Activated CD4-positive, CD25-positive, alpha-beta regulatory T cell treated with anti-CD3 and anti-CD28 coated beads, Interleukin-2, amount 50 U/mL, for 72 hours (primary cell): ENCODE measurements around the gene TSPAN3.
A peak's percentile ranks its signal among the peaks of the same experiment; 100 is the strongest.

Experiments used
- DNase-seq: peaks from one replicate; pipeline ENCODE4 v3.0.0; 2021

The TSPAN3 gene

DNA sequence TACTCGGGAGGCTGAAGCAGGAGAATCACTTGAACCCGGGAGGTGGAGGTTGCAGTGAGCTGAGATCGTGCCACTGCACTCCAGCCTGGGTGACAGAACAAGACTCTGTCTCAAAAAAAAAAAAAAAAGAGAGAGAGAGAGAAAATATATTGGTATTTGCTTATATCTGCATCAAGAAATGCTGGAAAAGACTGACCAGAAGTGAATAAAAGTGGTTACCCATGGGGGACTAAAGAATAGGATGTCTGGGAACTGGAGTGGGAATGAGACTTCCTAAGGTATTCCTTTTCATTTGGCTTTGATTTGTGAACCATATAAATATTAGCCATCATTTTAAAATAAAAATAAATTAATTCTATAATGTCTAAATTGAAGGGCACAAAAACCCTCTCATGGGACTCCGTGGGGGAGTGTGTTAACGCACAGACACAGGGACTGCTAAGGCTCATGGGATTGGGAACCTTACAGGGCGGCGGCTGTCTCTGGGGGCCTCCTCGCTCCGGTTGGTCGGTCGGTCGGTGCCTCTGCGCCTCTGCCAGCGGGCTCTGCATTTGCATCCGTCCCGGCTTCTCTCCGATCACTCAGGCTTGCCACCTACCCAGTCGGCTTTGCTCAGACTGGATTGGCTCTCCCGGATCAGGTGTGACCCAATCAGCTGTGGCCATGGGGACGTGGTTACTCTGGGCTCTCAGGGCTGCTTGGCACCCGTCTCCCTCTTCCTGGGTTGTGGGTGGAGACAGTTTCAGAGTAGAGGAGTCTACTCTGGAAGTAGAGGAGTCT, 12.7 kb upstream of the TSPAN3 start:
- peak; percentile 50 for DNase-seq

DNA sequence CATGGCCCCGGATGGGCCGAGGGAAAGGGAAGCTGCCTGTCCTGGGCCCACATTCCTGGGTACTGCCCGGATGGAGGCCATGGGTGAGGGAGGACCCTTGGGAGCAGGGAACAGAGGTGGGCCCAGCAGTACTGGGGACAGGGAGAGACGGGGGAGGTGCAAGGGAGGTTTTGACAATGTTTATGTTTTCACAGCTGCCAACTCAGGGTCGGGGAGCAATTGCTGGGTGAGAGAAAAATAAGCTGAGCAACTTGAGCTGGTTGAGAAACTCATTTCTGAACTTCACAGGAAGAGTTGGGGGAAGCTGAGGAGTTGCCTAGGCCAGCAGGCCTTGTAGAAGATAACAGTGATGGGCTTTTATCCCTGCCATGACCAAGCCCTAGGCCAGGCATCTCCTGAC, 11.1 kb upstream of the TSPAN3 start:
- no peak for DNase-seq

DNA sequence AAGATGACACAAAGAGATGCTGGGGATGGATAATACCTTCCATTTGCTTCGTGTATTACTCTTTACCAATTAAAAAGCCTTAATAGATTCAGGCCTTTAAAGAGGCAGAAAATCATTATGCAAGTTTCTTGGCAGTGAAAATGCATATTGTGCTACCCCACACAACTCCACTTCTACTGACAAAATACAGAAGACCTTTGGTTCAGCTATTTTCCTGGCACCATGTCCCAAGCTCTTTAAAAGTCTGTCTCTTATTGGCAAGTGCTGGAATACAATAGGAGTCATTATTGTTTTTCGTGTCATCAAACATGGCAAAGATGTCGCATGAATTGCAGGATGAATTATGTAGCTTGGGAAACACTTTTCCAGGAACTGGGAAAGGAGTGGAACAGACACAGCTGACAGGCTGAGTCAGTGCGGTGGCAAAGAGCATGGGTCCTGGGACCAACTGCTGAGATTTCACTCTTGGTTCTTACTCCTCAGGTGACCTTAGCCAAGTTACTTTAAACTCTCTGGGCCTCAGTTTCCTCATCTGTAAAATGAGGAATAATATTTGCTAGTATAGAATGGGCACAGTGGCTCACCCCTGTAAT, 5.5 kb upstream of the TSPAN3 start:
- DNase-seq = no peak

DNA sequence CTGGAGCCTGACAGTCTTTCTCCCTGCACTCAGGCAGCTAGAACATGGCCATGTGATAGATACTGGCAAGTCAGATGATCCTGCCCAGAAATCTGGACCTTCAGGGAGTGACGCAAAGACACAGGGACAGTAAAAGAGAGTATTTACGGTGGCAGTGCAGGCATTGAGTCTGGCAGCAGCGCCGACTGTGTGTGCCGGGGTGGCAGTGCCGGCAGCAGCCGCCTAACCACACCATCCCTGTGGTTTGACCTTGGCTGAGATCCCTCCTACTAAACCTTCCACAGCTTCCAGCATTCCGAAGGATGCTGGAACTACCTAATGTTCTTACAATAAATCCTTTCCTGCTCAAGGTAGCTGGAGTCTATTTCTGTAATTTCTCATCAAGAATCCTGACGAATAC, 4.6 kb upstream of the TSPAN3 start:
- no peak for DNase-seq

DNA sequence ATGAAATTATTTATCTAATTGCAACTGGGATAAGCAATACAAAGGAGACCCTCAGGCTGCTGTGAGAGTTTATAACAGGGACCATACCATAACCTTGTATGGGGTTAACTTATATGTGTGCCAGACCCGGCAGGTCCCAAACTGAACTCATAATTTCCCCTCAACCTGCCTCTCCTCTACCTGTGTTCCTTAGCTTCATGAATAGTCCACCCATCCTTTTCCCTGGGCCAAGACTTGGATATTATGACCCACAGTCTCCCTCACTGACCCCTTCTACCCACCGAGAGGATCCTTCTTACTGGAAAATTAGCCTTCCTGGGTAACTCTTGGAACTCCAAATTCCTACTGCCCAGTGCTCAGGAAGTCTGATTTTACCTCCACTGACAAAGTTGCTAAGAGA, 3.4 kb upstream of the TSPAN3 start:
- DNase-seq = no peak

DNA sequence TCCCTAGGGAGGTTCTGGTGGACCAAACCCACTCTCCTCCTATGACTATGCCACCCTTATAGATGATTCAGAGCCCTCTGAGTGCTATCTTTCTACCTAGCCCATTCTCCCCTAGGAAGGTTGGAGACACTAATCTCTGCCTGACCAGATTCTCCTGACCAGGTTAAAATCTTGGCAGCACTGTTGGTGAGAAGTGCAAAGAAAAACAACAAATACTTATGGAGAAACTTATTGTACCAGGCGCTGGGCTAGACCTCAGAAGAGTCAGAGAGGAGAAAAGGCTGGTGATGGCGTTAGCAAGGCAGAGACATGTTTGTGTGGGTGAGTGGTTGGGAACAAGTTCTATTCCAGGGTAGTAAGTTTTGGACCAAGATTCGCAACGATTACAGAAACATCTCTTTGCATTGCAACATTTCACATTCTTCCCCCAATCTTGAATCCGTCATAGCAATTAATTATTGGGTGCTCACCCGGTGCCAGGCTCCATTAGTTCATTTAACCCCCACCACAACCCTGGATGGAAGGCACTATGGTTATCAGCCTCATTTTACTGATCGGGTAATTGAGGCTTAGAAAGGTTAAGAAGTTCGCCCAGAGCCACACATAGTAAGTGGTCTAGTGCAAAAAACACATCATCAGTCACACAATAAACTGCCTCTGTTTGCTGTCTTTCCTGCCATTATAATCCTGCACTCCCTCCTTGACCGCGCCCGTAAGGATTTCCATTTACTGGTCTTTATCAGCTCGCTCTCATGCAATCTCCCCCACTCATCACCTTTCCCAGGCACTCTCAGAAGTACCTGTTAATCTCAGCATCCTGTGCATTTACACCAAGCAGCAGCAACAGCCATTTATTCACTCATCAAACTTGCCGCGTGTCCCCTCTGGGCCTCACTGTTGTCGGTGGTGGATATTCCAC, 655 bp upstream of the TSPAN3 start:
- no peak for DNase-seq

DNA sequence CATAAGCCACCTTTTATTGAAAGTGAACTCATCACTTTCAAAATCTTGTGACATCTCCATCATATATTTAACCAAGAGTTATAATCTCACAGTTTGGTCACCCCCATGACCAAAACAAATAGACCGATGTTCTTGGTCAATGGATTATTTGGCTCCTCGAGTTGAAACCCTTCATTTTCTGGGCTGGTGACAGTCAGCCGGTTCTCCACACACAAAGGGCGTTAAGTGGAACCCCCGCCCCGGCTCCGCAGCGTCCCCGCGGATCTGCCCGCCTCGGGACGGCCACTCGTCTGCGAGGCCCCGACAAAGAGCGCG, 772 bp downstream of the TSPAN3 start:
- no peak for DNase-seq

DNA sequence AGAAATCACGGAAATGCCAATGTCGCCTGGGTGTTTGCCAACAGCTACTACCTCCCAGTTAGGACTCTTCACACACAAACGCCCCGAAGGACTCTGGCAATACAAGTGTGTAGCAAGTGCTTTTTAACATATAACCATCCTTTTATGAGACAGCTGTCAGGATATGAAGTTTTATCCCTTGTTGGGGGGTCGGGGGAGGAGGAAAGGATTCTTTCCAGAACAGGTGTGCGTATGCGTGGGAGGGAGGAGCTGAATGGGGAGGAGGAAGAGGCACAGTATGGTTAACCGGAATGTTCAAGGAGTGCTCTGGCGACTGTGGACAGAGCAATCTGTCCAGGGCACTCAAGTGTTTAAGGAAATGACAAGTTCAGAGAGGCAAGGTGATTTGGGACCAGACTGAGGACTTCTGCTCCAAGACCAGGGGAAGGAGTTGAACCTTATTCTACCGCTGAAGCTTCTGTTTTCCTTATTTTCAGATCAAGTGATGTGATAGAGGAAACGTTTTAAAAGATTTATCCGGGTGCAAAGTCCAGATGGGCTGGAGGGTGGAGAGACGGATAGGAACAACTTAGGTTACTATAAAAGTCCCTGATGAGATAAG, 1.3 kb downstream of the TSPAN3 start:
- no peak for DNase-seq

DNA sequence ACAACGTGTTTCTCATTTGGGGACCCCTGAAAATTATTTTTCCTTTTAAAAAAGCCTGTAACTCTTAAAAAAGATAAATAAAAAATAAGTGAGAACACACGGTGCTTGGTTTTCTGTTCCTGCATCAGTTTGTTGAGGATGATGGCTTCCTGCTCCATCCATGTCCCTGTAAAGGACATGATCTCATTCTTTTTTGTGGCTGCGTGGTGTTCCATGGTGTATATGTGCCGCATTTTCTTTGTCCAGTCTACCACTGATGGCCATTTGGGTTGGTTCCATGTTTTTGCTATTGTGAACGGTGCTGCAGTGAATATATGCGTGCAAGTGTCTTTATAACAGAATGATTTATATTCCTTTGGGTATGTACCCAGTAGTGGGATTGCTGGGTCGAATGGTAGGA, 2.3 kb downstream of the TSPAN3 start:
- no peak for DNase-seq

DNA sequence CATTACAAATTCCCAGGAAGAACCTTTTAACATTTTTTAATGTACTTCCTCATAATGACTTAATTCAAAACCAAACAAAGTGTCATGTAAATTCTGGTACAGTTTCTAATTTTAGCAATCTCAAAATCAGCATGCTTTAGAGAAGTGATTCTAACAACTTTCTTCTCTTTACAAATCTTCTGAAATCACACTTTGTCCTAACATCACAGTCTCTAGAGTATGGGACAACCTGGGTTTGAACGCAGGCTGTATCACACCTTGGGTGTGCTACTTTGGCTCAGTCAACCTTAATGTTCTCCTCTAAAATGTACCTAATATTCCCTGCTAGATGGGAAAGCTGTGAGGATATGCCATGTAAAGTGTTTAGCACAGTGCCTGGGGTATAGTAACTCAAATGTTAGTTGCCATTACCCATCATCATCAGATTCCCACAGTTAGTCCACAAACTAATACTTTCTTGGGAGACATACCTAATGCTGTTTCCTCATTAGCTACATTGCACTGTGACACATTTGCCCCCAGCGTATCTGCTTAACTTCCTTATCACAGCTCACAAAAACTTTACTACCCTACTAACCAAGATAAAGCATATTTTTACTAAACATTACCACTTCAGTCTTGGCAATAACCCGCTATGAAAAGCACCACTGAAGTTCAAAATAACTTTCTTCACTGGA, 3.1 kb downstream of the TSPAN3 start:
- no peak for DNase-seq

DNA sequence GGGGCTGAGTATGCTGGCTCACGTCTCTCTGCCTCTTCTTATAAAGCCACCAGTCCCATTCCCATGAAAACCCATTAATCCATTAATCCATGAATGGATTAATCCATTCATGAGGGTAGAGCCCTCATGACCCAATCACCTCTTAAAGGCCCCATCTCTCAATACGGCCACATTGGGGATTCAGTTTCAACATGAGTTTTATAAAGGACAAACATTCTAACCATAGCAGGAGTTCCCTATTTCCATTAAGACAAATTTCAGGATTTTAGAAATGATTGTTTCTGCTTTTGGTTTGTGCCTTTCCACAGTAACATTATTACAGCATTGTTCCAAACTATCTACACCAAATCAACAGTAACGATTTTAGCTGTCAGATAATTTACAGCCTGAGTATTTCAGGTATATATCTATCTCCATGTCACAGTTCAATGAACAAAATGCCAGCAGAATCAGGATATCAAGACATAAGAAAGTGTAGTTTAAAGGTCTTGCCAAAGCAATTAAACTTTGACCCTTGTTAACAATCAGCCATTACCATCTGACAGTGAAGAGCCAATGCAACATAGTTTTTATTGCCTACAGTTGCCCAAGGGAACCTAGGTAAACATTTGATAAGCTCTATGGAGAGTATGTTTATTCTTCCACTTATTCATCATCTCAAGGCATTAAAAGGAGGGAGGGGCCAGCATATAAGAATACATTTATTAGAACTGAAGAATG, 3.8 kb downstream of the TSPAN3 start:
- no peak for DNase-seq

DNA sequence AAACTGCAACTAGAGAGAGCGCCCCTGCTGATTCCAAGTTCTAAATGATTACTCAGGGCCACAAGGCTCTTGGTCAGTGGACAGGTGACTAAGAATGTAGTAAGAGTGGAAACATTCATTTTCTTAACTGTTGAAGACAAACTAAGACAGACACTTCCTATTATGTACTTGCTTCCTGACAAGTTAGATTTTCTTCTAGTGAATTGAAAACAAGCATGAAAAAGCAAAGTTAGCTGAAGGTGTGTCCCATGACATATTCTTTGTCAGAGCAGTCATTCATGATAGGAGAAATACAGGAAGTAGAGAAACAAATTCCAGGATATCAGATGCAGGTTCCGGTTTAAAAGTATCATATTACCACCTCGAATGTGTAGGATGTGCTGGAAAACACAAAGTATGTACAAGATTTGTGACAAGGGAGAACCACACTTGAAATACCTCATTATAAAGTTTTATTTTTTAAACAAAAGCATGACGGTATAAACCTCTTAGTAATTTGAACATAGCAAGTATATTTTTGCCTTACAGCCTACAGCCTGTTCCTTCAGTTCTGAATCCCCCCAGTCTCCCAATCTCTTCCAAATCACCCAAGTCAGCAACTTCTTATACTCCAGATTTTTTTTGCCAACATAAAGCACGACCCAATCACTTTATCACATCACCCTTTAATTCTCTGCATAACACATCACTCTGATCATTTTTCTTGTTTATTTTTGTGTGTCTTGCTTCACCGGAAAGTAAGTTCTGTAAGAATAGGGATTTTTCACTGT, 6.2 kb downstream of the TSPAN3 start:
- no peak for DNase-seq

DNA sequence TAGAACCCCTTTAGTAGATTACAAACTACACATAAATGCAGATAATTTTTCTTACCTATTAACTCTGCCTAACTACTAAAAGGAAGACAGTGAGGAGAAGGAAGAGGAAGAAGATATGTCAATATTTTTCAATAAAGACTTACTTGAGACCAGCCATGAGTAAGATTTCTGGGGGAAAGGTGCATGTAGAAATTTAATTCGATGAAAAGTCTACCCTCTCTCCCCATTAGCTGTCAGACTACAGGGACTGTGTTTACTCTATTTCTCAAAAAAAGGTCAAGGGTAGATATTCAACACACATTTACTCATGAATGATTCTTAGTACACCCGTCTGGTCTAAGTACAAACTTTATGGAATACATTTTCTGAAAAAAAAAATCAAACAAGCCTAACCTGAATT, 6.8 kb downstream of the TSPAN3 start:
- no peak for DNase-seq

DNA sequence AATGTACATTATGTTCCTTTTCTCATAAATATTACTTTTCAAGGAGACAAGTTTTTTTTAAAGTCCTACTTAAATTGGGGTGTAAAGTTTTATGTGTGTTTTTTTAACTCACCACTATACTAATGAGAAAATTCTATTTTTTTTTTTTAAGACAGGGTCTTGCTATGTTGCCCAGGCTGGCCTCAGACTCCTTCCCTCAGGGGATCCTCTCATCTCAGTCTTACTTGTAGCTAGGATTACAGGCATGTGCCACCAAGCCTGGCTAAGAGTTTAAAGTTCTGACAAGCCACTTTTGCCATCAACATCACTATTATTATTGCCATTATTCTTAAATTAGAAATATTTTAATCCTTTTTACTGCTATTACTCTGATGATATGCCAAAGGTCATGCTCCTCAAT, 7.7 kb downstream of the TSPAN3 start:
- no peak for DNase-seq

DNA sequence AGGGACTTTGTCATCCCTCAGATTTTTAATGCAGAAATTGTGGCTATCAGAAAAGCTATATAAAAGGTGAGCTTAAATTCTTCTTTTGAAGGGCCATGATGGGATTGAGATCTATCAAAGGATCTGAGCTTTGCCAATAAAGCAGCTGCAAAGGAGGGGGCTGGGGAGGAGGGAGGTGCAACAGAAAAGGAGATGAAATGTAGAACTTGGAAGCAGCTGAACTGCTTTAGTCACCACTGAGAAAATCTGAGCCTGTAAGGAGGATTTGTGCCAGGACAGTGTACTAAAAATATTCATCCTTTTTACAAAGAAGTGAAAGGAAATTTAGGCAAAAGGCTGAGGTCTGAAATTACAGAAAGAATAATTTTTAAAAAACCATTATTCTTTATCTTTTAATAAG, 10.4 kb downstream of the TSPAN3 start:
- no peak for DNase-seq

DNA sequence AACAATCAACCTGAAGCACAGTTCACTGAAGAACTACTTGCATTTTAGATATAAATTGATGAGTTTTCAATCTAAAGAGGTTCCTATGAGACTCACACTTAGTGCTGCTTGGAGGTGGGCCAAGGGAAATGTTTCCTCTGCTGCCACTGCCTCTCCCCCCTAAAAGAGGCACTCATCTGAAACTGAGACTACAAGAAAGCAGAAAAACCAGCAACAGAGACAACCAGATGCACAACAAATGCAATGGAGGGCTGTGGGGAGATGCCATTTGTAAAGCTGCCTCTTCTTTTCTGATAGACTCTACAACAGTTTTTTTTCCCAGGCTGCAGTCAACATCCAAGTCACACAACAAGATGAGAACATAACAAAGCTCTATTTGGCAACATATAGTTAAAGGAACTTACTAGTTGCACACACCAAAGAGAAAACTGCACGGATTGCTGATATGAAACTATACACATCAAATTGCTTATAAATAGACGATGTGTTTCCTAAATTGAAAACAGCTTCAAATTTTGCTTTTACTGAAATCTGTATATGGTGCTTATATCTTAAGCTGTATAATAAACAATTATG, 11.0 kb downstream of the TSPAN3 start:
- no peak for DNase-seq

DNA sequence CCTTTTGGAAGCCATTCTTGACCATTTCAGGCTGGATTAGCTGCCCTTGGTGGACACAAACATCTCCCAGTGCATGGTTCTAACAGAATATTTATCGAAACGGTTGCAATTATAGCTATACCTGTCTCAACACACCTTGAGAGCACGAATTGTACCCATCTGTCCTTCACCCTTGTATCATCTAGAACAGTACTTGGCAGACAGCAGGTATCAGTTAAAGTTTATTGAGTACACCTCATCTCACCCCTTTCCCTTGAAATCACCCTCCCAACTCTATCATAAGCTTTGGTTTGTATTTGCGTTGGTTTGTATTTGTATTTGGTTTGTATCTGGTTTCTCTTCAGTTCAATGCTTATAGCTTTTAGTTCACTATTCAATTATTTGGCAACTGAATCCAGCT, 12.4 kb downstream of the TSPAN3 start:
- no peak for DNase-seq

DNA sequence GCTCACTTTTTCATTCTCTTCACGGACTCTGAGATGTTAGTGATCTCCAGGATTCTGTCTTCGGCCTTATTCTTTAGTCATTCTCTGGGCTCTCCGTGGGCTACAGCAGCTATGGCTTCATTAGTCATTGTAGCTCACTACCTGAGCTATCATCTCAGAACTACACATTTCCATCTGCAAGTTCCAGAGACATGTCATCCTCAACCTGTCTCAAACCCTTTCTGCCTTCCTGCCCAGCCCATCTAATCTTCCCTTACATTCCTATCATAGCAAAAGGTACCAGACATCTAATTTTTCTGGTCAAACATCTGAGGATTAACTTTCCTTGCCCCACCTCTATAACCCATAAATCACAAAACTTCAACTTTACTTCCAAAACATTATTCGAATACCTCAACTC, 13.2 kb downstream of the TSPAN3 start:
- DNase-seq = no peak

DNA sequence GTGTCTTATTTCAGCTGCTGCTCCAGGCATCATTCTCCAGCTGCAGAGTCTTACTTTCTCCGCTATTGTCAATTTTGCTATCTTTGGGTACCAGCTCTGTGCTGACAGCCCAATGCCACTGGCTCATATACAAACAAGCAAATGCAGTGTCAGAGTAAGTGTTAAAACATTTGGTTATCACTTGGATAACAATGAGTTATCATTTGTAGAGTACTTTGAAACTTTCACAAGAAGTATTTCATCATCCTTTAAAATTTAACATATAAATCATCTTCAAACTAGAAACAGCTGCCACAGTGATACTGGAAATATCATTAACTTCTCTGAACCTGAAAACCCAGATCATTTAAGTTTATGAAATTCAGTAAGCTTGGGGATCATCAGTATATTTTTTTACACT, 13.8 kb downstream of the TSPAN3 start:
- no peak for DNase-seq

DNA sequence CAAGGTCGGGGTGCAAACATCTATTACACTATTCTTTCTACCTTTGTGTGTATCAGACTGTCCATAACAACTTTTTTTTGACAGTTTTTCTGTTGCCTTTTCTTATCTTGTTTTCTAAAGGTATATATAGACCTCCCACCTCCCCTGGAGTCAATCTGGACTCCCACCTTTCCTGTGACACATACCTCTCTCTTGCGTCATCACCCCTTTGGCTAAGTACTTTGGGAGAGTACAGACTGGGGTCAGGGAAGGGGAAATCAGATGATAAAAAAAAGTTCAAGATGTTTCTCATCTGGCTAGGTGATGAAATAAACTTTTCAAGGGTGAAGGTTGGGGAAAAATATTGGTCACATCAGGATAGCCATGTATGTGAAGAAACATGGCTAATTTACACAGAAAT, 17.2 kb downstream of the TSPAN3 start:
- no peak for DNase-seq

DNA sequence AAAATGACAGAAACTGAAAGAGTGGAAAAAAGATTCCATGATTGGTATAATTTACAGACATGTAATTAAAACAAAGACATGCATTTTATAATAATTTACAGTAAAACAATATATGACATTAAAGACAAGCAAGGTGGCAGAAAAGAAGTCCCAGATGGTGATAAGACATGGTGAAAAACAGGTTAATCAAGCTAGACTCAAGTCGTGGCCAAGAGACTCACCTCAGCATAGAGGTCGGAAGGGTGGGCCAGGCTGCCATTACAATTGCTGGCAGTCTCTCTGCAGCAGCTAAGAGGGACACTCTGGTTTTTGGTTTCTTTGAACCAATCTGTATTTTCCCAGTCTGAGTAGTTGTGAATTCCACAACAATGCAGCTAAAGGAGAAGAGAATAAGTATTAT, 18.4 kb downstream of the TSPAN3 start:
- no peak for DNase-seq
